ENCODE data around the gene HEBP2.
"Not testable (repeated sequence)": the region's sequence is repeated elsewhere in the genome, so short reads cannot be mapped to it uniquely, and the experiment has no call there.

Gene HEBP2

GRCh38 chr6:138403801-138404665 lies at the start of gene HEBP2:
TSS of gene HEBP2 (plus strand) at chr6:138404223. CDS start at chr6:138404496, 273 bp downstream.
- FAIRE-seq, result peak; percentile 73
- DNase-seq (ENCODE audit: insufficient read length, low spot score), result peak; percentile 78

GRCh38 chr6:138357928-138358327 lies 46.1 kb upstream of the HEBP2 start:
- FAIRE-seq (no peak), DNase-seq (ENCODE audit: insufficient read length, low spot score) (no peak)

GRCh38 chr6:138368684-138369083 lies 35.3 kb upstream of the HEBP2 start:
- not testable (repeated sequence) for DNase-seq (ENCODE audit: insufficient read length, low spot score); FAIRE-seq

- FAIRE-seq, result no peak
- no peak for DNase-seq (ENCODE audit: insufficient read length, low spot score)
These were observed 33.2 kb upstream of the HEBP2 start for GRCh38 chr6:138370631-138371451.

- FAIRE-seq (no peak), DNase-seq (ENCODE audit: insufficient read length, low spot score) (no peak)
These were observed 32.6 kb upstream of the HEBP2 start for GRCh38 chr6:138371452-138371711.

- FAIRE-seq, result no peak
These were observed 32.3 kb upstream of the HEBP2 start for GRCh38 chr6:138371720-138372119.

GRCh38 chr6:138372711-138373463 lies 31.1 kb upstream of the HEBP2 start:
- no peak for FAIRE-seq

More at GRCh38 chr6:138371720-138372119, 32.3 kb upstream of the HEBP2 start:
- DNase-seq (ENCODE audit: insufficient read length, low spot score), result peak; percentile 6

GRCh38 chr6:138374230-138374629 lies 29.8 kb upstream of the HEBP2 start:
- DNase-seq (ENCODE audit: insufficient read length, low spot score) (no peak), FAIRE-seq (no peak)

More at GRCh38 chr6:138372711-138373463, 31.1 kb upstream of the HEBP2 start:
- peak; percentile 8 for DNase-seq (ENCODE audit: insufficient read length, low spot score)

GRCh38 chr6:138374815-138375214 lies 29.2 kb upstream of the HEBP2 start:
- DNase-seq (ENCODE audit: insufficient read length, low spot score) (no peak), FAIRE-seq (no peak)

GRCh38 chr6:138377042-138377441 lies 27.0 kb upstream of the HEBP2 start:
- FAIRE-seq, result no peak
- DNase-seq (ENCODE audit: insufficient read length, low spot score), result no peak

- DNase-seq (ENCODE audit: insufficient read length, low spot score) (no peak), FAIRE-seq (no peak)
These were observed 26.2 kb upstream of the HEBP2 start, which contains the start of gene SMIM28 for GRCh38 chr6:138377844-138378243. TSS of gene SMIM28 (plus strand) at chr6:138377905. CDS start at chr6:138378073, 168 bp downstream.

GRCh38 chr6:138378463-138378862 lies 25.6 kb upstream of the HEBP2 start:
- FAIRE-seq (no peak), DNase-seq (ENCODE audit: insufficient read length, low spot score) (no peak)

- DNase-seq (ENCODE audit: insufficient read length, low spot score) (no peak), FAIRE-seq (no peak)
These were observed 21.3 kb upstream of the HEBP2 start for GRCh38 chr6:138382498-138383265.

GRCh38 chr6:138383776-138384175 lies 20.2 kb upstream of the HEBP2 start:
- no peak for FAIRE-seq
- no peak for DNase-seq (ENCODE audit: insufficient read length, low spot score)

- no peak for DNase-seq (ENCODE audit: insufficient read length, low spot score)
- FAIRE-seq, result no peak
These were observed 17.1 kb upstream of the HEBP2 start for GRCh38 chr6:138386897-138387296.

GRCh38 chr6:138387577-138388368 lies 16.2 kb upstream of the HEBP2 start:
- DNase-seq (ENCODE audit: insufficient read length, low spot score) (no peak), FAIRE-seq (no peak)

GRCh38 chr6:138389551-138389950 lies 14.5 kb upstream of the HEBP2 start:
- no peak for FAIRE-seq
- no peak for DNase-seq (ENCODE audit: insufficient read length, low spot score)

GRCh38 chr6:138393871-138394783 lies 9.9 kb upstream of the HEBP2 start:
- FAIRE-seq (no peak), DNase-seq (ENCODE audit: insufficient read length, low spot score) (no peak)

Data from HTR-8/SVneo (cell line).